Right lobe of liver (tissue), 4 donors: ENCODE results near the gene TOM1.

ENCODE experiments used
- POLR2A ChIP-seq: fragments of 450-650 bp; IDR thresholded peaks from one replicate; pipeline ENCODE4 v1.6.1; 2017; ENCODE audit warnings: antibody characterized with exemption, mild to moderate bottlenecking
- TF ChIP-seq, protein P1 (sequence below), 4 donors: fragments of 200-600 bp in 3 of 4; fragments of 450-650 bp in 1 of 4; IDR thresholded peaks; one replicate each; pipeline versions ENCODE4 v1.5.1 to v1.8.0; 2016 to 2022; ENCODE audit warnings: antibody characterized with exemption in 4 of 4, mild to moderate bottlenecking in 2 of 4
- donor health status: DM: no; HTN: no; CAD: no.
- donor health status: DM: no; HTN: no; CAD: no.
- donor health status: DM: no; HTN: yes; CAD: no.

DNA sequence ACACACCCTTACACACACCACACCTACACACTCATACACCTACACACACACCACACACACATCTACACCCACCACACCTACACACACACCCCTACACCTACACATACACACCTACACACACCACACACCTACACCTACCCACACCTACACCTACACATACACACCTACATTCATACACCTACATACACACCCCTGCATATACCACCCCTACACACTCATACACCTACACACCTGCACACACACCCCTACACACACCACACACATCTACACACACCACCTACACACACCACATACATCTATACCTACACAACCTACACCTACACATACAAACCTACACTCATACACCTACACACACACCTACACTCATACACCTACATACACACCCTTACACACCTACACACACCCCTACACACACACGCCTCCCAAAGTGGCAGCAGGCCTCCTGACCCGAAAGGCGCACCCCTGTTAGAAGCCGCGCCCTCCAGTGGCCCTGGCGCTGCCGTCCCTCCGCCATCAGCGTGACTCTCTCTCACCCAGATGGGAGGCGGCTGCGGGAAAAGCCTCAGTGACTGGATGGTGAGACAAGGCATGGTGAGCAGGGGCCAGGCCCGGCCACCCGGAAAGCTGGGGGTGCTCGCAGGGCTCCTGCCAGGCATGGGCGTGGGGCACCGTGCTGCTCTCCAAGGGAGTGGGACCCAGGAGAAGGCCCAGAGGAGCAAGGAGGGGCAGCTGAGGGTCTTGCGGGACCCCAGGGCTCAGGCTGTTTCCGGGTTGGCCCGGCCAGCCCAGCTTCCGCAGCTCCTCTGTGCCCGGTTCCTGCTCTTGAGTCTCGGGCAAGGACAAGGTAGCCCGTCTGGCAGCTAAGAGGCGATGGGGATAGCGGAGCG lies 44.2 kb downstream of the TOM1 start:
- TF ChIP-seq POLR2A, result no peak
- TF ChIP-seq, protein P1, sequence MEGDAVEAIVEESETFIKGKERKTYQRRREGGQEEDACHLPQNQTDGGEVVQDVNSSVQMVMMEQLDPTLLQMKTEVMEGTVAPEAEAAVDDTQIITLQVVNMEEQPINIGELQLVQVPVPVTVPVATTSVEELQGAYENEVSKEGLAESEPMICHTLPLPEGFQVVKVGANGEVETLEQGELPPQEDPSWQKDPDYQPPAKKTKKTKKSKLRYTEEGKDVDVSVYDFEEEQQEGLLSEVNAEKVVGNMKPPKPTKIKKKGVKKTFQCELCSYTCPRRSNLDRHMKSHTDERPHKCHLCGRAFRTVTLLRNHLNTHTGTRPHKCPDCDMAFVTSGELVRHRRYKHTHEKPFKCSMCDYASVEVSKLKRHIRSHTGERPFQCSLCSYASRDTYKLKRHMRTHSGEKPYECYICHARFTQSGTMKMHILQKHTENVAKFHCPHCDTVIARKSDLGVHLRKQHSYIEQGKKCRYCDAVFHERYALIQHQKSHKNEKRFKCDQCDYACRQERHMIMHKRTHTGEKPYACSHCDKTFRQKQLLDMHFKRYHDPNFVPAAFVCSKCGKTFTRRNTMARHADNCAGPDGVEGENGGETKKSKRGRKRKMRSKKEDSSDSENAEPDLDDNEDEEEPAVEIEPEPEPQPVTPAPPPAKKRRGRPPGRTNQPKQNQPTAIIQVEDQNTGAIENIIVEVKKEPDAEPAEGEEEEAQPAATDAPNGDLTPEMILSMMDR (IDR thresholded peaks at IDR 0.05), result no peak
